ENCODE results near the gene VMP1. TPM values are rescaled to one million over a fixed set of nuclear protein-coding genes. Genes with fewer than 3 reads are reported as not detected.
A peak's percentile ranks its signal among the peaks of the same experiment; 100 is the strongest.
"Not testable (repeated sequence)": the region's sequence is repeated elsewhere in the genome, so short reads cannot be mapped to it uniquely, and the experiment has no call there.

VMP1 gene
- total and polyA plus RNA-seq, 2 experiments from 2014 or later, result 134 to 216 TPM

- in situ Hi-C loops (cut with MboI), result loop anchor here (10.0 kb wide), 1 partner anchor 78 kb away; no protein-coding TSS in a partner anchor
- Histone ChIP-seq H3K9ac (peak overlapping the region; percentile 85), H3K4me3 (peak overlapping the region; percentile 40), H3K9me2 (ENCODE audit: insufficient read depth) (no peaks in the 10 kb centered on the region), H3K9me3 (ENCODE audit: low read depth) (no peaks in the 10 kb centered on the region), H3K27ac (peak overlapping the region; percentile 89), H3K4me1 (ENCODE audit: insufficient read depth) (peaks cover 60% of the 10 kb centered on the region), H3K36me3 (ENCODE audit: low read depth) (no peaks in the 10 kb centered on the region), H3K4me2 (ENCODE audit: unreplicated experiment) (peak overlapping the region; percentile 70), H3F3A (ENCODE audit: insufficient read depth) (peaks cover 62% of the 10 kb centered on the region), H2AFZ (no peak overlapping the region), H3K79me2 (ENCODE audit: insufficient read depth) (peaks cover 71% of the 10 kb centered on the region), H4K20me1 (ENCODE audit: insufficient read depth) (no peaks in the 10 kb centered on the region), H3K27me3 (replicated peaks; ENCODE audit: insufficient read depth) (no peaks in the 10 kb centered on the region)
- TF ChIP-seq EZH2phosphoT487 (IDR thresholded peaks at IDR 0.05; ENCODE audit: insufficient read depth, low read depth) (no peak), EZH2 (IDR thresholded peaks at IDR 0.05; ENCODE audit: insufficient read depth, poor library complexity, severe bottlenecking) (no peak)
- DNase-seq, result peak; percentile 69
- WGBS, 2 experiments (ENCODE audit: low coverage in 1 of 2, low lambda C conversion rate in 2 of 2, missing lambda C conversion rate in 2 of 2), result 14 to 18% methylated on average over 3 of the region's 3 CpGs
Observed at GRCh38 chr17:59756236-59756818, 48.9 kb downstream of the VMP1 start.

GRCh38 chr17:59757043-59757442 is 49.6 kb downstream of the VMP1 start:
- DNase-seq, result no peak
- H3K9me2 ChIP-seq (ENCODE audit: insufficient read depth), result no peaks in the 10 kb centered on the region
- H3K4me2 ChIP-seq (ENCODE audit: unreplicated experiment), result peak overlapping the region; percentile 70
- peak overlapping the region; percentile 85 for H3K9ac ChIP-seq
- TF ChIP-seq EZH2 (IDR thresholded peaks at IDR 0.05; ENCODE audit: insufficient read depth, poor library complexity, severe bottlenecking) (no peak), EZH2phosphoT487 (IDR thresholded peaks at IDR 0.05; ENCODE audit: insufficient read depth, low read depth) (no peak)
- H3F3A ChIP-seq (ENCODE audit: insufficient read depth), result peaks cover 66% of the 10 kb centered on the region
- peaks cover 64% of the 10 kb centered on the region for H3K4me1 ChIP-seq (ENCODE audit: insufficient read depth)
- H2AFZ ChIP-seq, result no peak overlapping the region
- no peaks in the 10 kb centered on the region for H4K20me1 ChIP-seq (ENCODE audit: insufficient read depth)
- peaks cover 70% of the 10 kb centered on the region for H3K79me2 ChIP-seq (ENCODE audit: insufficient read depth)
- no peaks in the 10 kb centered on the region for H3K27me3 ChIP-seq (replicated peaks; ENCODE audit: insufficient read depth)
- no peaks in the 10 kb centered on the region for H3K36me3 ChIP-seq (ENCODE audit: low read depth)
- in situ Hi-C loops (cut with MboI), result loop anchor here (10.0 kb wide), 1 partner anchor 78 kb away; no protein-coding TSS in a partner anchor
- no peaks in the 10 kb centered on the region for H3K9me3 ChIP-seq (ENCODE audit: low read depth)
- 0 out of 2 replicates have a peak overlapping the region, but pooled peaks have one; percentile 40 for H3K4me3 ChIP-seq
- peak overlapping the region; percentile 89 for H3K27ac ChIP-seq

DNA sequence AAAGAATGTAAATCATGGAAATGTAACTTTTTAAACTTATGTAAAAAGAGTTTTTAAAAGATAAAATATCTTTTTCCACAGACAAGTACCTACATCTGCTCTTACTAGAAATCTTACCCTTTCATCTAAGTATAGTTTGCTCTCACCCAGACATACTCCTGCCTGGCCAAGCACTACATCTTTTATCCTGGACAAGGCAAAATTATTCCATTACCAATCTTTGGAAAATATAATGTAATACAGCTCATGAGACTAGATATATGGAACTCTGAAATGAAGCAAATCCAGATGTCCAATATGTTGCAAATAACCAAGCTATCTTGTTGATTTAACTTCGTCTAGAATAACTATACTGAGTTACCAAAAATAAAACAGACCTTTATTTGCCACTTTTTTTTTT is 50.0 kb downstream of the VMP1 start:
- WGBS, 2 experiments (ENCODE audit: low coverage in 1 of 2, low lambda C conversion rate in 2 of 2, missing lambda C conversion rate in 2 of 2), result 67 to 70% methylated on average over 1 of the region's 1 CpG
- H3K79me2 ChIP-seq (ENCODE audit: insufficient read depth), result peaks cover 65% of the 10 kb centered on the region
- no peaks in the 10 kb centered on the region for H3K9me2 ChIP-seq (ENCODE audit: insufficient read depth)
- H3F3A ChIP-seq (ENCODE audit: insufficient read depth), result peaks cover 64% of the 10 kb centered on the region
- H3K9ac ChIP-seq, result peak overlapping the region; percentile 85
- no peaks in the 10 kb centered on the region for H3K9me3 ChIP-seq (ENCODE audit: low read depth)
- peaks cover 64% of the 10 kb centered on the region for H3K4me1 ChIP-seq (ENCODE audit: insufficient read depth)
- no peaks in the 10 kb centered on the region for H4K20me1 ChIP-seq (ENCODE audit: insufficient read depth)
- no peak overlapping the region for H3K4me3 ChIP-seq
- TF ChIP-seq EZH2phosphoT487 (IDR thresholded peaks at IDR 0.05; ENCODE audit: insufficient read depth, low read depth) (no peak), EZH2 (IDR thresholded peaks at IDR 0.05; ENCODE audit: insufficient read depth, poor library complexity, severe bottlenecking) (no peak)
- DNase-seq, result peak; percentile 7
- H3K27me3 ChIP-seq (replicated peaks; ENCODE audit: insufficient read depth), result no peaks in the 10 kb centered on the region
- no peak overlapping the region for H2AFZ ChIP-seq
- in situ Hi-C loops (cut with MboI), result loop anchor here (10.0 kb wide), 1 partner anchor 77 kb away; no protein-coding TSS in a partner anchor
- H3K4me2 ChIP-seq (ENCODE audit: unreplicated experiment), result peak overlapping the region; percentile 70
- peak overlapping the region; percentile 89 for H3K27ac ChIP-seq
- no peaks in the 10 kb centered on the region for H3K36me3 ChIP-seq (ENCODE audit: low read depth)

DNA sequence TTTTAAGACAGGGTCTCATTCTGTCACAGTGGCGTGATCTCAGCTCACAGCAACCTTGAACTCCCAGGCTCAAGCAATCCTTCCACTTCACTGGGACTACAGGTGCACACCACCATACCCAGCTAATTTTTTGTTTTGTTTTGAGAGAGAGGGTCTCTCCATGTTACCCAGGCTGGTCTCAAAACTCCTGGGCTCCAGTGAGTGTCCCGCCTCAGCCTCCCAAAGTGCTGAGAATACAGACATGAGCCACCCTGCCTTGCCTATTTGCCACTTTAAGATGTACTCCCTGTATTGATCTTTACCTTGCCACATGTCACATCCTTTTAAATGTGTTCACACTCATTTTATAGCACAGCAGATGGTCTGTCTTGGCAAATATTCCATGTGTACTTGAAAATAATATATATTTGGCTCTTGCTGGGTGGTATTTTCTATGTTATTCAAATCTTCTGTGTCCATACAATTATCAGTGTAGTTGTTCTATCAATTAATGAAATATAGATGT is 50.5 kb downstream of the VMP1 start:
- Histone ChIP-seq H2AFZ (no peak overlapping the region), H3K27ac (peak overlapping the region; percentile 89)

DNA sequence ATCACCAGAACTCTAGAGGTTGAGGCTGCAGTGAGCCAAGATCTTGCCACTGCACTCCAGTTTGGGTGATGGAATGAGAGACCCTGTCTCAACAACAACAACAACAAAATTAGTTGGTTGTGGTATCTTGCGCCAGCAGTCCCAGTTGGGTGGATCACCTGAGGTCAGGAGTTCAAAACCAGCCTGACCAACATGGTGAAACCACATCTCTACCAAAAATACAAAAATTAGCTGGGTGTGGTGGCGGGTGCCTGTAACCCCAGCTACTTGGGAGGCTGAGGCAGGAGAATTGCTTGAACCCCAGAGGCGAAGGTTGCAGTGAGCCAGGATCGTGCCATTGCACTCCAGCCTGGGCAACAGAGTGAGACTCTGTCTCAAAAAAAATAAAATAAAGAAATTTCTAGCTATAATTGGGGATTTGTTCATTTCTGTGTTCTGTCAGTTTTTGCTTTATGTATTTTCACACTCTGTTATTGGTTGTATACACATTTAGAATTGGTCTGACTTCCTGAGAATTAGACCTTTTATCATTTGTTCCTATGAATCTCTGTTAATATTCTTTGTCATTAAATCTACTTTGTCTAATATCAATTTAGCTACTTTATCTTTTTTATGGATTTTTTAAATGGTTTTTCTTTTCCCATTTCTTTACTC is 51.7 kb downstream of the VMP1 start:
- not testable (repeated sequence) for H3K4me3 ChIP-seq; H3K36me3 ChIP-seq (ENCODE audit: low read depth); H2AFZ ChIP-seq; DNase-seq; H3K27ac ChIP-seq; H3K27me3 ChIP-seq (replicated peaks; ENCODE audit: insufficient read depth); H4K20me1 ChIP-seq (ENCODE audit: insufficient read depth); H3K4me2 ChIP-seq (ENCODE audit: unreplicated experiment); H3K9me3 ChIP-seq (ENCODE audit: low read depth); H3K9me2 ChIP-seq (ENCODE audit: insufficient read depth); H3K9ac ChIP-seq
- 97 to 100% methylated on average over 4 of the region's 4 CpGs for WGBS, 2 experiments (ENCODE audit: low coverage in 1 of 2, low lambda C conversion rate in 2 of 2, missing lambda C conversion rate in 2 of 2)
- Histone ChIP-seq H3F3A (ENCODE audit: insufficient read depth) (peaks cover 61% of the 10 kb centered on the region), H3K4me1 (ENCODE audit: insufficient read depth) (peaks cover 65% of the 10 kb centered on the region), H3K79me2 (ENCODE audit: insufficient read depth) (peaks cover 64% of the 10 kb centered on the region)
- in situ Hi-C loops (cut with MboI), result loop anchor here (10.0 kb wide), 1 partner anchor 76 kb away; no protein-coding TSS in a partner anchor

More for the DNA sequence above, 50.5 kb downstream of the VMP1 start:
- no peaks in the 10 kb centered on the region for H3K36me3 ChIP-seq (ENCODE audit: low read depth)
- 94 to 98% methylated on average over 2 of the region's 2 CpGs for WGBS, 2 experiments (ENCODE audit: low coverage in 1 of 2, low lambda C conversion rate in 2 of 2, missing lambda C conversion rate in 2 of 2)
- H4K20me1 ChIP-seq (ENCODE audit: insufficient read depth), result no peaks in the 10 kb centered on the region
- no peak overlapping the region for H3K4me3 ChIP-seq
- peaks cover 62% of the 10 kb centered on the region for H3K79me2 ChIP-seq (ENCODE audit: insufficient read depth)
- H3K27me3 ChIP-seq (replicated peaks; ENCODE audit: insufficient read depth), result no peaks in the 10 kb centered on the region
- no peaks in the 10 kb centered on the region for H3K9me3 ChIP-seq (ENCODE audit: low read depth)
- H3K4me1 ChIP-seq (ENCODE audit: insufficient read depth), result peaks cover 64% of the 10 kb centered on the region
- no peak for DNase-seq
- no peaks in the 10 kb centered on the region for H3K9me2 ChIP-seq (ENCODE audit: insufficient read depth)
- in situ Hi-C loops (cut with MboI), result loop anchor here (10.0 kb wide), 1 partner anchor 77 kb away; no protein-coding TSS in a partner anchor
- H3K4me2 ChIP-seq (ENCODE audit: unreplicated experiment), result no peak overlapping the region
- no peak overlapping the region for H3K9ac ChIP-seq
- H3F3A ChIP-seq (ENCODE audit: insufficient read depth), result peaks cover 64% of the 10 kb centered on the region
- TF ChIP-seq EZH2 (IDR thresholded peaks at IDR 0.05; ENCODE audit: insufficient read depth, poor library complexity, severe bottlenecking) (no peak), EZH2phosphoT487 (IDR thresholded peaks at IDR 0.05; ENCODE audit: insufficient read depth, low read depth) (no peak)
